Neural progenitor cell (in vitro differentiated cells): ENCODE measurements around the gene RIC1.

ENCODE experiments used
- EZH2 ChIP-seq: fragments of 200-600 bp; sonication (generic); IDR thresholded peaks from 2 replicates; pipeline ENCODE4 v1.6.1; 2017; ENCODE audit warnings: antibody characterized with exemption, mild to moderate bottlenecking, moderate library complexity
- EZH2phosphoT487 ChIP-seq: fragments of 200-600 bp; sonication (generic); IDR thresholded peaks from 2 replicates; pipeline ENCODE4 v1.6.1; 2017; ENCODE audit warnings: antibody characterized with exemption
- TF ChIP-seq, protein P1 (sequence below): fragments of 200-600 bp; sonication (generic); IDR thresholded peaks from 2 replicates; pipeline ENCODE4 v1.5.1; 2017; ENCODE audit warnings: antibody characterized with exemption, mild to moderate bottlenecking

DNA sequence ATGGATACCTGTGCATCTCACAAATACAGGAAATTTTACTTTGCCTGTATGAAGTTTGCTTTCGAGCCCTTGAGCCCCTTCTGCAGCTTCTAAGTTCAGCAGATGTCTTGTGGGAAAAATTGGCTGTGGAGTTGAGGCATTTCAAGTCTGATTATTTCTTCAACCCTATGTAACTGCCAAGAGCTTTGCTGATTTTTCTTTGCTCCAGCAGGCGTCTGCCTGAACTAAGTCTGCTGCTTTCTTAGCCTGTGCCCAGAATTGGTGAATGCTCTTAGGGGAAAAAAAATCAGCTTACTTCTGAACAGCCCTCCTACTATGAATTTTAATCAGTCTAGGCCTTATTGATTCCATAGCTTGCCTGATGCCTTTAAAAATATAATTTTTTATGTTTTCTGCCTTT lies 41.2 kb downstream of the RIC1 start:
- TF ChIP-seq, protein P1, sequence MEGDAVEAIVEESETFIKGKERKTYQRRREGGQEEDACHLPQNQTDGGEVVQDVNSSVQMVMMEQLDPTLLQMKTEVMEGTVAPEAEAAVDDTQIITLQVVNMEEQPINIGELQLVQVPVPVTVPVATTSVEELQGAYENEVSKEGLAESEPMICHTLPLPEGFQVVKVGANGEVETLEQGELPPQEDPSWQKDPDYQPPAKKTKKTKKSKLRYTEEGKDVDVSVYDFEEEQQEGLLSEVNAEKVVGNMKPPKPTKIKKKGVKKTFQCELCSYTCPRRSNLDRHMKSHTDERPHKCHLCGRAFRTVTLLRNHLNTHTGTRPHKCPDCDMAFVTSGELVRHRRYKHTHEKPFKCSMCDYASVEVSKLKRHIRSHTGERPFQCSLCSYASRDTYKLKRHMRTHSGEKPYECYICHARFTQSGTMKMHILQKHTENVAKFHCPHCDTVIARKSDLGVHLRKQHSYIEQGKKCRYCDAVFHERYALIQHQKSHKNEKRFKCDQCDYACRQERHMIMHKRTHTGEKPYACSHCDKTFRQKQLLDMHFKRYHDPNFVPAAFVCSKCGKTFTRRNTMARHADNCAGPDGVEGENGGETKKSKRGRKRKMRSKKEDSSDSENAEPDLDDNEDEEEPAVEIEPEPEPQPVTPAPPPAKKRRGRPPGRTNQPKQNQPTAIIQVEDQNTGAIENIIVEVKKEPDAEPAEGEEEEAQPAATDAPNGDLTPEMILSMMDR, result no peak
- TF ChIP-seq EZH2 (no peak), EZH2phosphoT487 (no peak)
